A673 (cell line): ENCODE results near the gene OXSR1.

Source experiments
- EZH2 ChIP-seq: fragments of 200-600 bp; sonication (generic); IDR thresholded peaks from 2 replicates; pipeline ENCODE4 v1.6.1; 2017; ENCODE audit warnings: borderline replicate concordance, low read depth, mild to moderate bottlenecking, mixed read lengths, antibody characterized with exemption, low read length; ENCODE audit not compliant: poor library complexity, severe bottlenecking
- TF ChIP-seq, protein P1 (sequence below): fragments of 300-800, 200-600 bp; sonication (generic); conservative IDR thresholded peaks from 2 replicates; pipeline ENCODE4 v1.5.1; 2017; ENCODE audit warnings: low read depth, mild to moderate bottlenecking, antibody characterized with exemption, low read length, moderate library complexity, mixed read lengths

DNA sequence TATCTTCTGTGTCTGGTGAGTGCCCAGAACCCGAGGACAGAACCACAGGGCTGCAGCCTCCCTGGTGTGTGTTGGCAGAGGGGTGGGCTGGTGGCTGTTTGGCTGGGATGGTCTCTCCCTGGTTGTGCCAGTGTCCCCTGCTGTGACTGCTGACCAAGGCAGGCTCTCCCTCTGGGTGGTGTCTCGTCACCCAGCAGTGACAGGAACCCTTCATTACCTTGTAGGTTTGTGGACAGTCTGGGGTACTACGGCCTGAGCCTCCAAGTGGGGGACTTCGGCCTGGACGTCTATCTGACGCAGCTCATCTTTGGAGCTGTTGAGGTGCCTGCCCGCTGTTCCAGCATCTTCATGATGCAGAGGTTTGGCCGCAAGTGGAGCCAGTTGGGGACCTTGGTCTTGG lies 110.3 kb downstream of the OXSR1 start:
- TF ChIP-seq, protein P1, sequence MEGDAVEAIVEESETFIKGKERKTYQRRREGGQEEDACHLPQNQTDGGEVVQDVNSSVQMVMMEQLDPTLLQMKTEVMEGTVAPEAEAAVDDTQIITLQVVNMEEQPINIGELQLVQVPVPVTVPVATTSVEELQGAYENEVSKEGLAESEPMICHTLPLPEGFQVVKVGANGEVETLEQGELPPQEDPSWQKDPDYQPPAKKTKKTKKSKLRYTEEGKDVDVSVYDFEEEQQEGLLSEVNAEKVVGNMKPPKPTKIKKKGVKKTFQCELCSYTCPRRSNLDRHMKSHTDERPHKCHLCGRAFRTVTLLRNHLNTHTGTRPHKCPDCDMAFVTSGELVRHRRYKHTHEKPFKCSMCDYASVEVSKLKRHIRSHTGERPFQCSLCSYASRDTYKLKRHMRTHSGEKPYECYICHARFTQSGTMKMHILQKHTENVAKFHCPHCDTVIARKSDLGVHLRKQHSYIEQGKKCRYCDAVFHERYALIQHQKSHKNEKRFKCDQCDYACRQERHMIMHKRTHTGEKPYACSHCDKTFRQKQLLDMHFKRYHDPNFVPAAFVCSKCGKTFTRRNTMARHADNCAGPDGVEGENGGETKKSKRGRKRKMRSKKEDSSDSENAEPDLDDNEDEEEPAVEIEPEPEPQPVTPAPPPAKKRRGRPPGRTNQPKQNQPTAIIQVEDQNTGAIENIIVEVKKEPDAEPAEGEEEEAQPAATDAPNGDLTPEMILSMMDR = no peak
- TF ChIP-seq EZH2 = no peak
